Psoas muscle (tissue), 8 donors: ENCODE results near the gene SCG3. TPM values are rescaled to one million over a fixed set of nuclear protein-coding genes. Genes with fewer than 3 reads are reported as not detected.

Experiments
- ATAC-seq, 4 donors: fragments of 200-7000 bp; cut with Tn5 transposase; one replicate each; pipeline ENCODE4 v1.9.1; 2020; ENCODE audit warnings: moderate library complexity in 3 of 4, mild to moderate bottlenecking in 2 of 4
- DNase-seq, 2 donors: peaks; one replicate each; pipeline ENCODE4 v3.0.0-alpha.2; 2020
- H3K27ac ChIP-seq: fragments of 200-600 bp; one replicate; pipeline ENCODE4 v1.8.0; 2022
- H3K27me3 ChIP-seq, 3 donors: fragments of 200-600 bp in 1 of 3; one replicate each; pipeline versions ENCODE4 v1.6.1 to v1.8.0; 2013 to 2022; ENCODE audit warnings: low read length in 2 of 3, mild to moderate bottlenecking in 2 of 3, moderate library complexity in 1 of 3; ENCODE audit not compliant: insufficient read depth in 3 of 3
- H3K36me3 ChIP-seq, 2 donors: fragments of 200-600 bp in 1 of 2; one replicate each; pipeline versions ENCODE4 v1.6.1 to v1.8.0; 2013 to 2022; ENCODE audit warnings: low read depth in 1 of 2, mild to moderate bottlenecking in 1 of 2, moderate library complexity in 1 of 2; ENCODE audit not compliant: insufficient read depth in 1 of 2
- H3K4me1 ChIP-seq: fragments of 200-600 bp; one replicate; pipeline ENCODE4 v1.8.0; 2022
- H3K4me3 ChIP-seq: fragments of 200-600 bp; one replicate; pipeline ENCODE4 v1.8.0; 2022; ENCODE audit warnings: mild to moderate bottlenecking
- H3K9me3 ChIP-seq: fragments of 200-600 bp; one replicate; pipeline ENCODE4 v1.8.0; 2022
- WGBS, 3 donors: extraction: QIAGEN DNeasy Blood & Tissue Kit; methylation state at CpG; one replicate each; pipeline versions ENCODE4 v1.1.6 to v1.1.7; 2013; 5-methylcytosine and 5-hydroxymethylcytosine counted together
- intact Hi-C, 2 donors: fragments of 100-400 bp; cut with DNase I; formaldehyde crosslinking; loops; one replicate each; pipeline versions ENCODE4 v1.11.0 to v1.14.2; 2022
- polyA plus RNA-seq, 3 donors: library from polyadenylated mRNA; stranded (reverse); fragments of 200-250 nt; gene quantifications; one replicate each; pipeline ENCODE4 v1.2.3, GENCODE V29; 2013
- total RNA-seq, 4 donors: library from RNA; stranded (reverse); fragmentation: NEBNext Ultra II Directional in 2 of 4; extraction: Animal tissue kit (Norgen Biotek cat#: 25700) in 2 of 4; gene quantifications; one replicate each; pipeline versions ENCODE4 v1.2.1 to v1.2.4, GENCODE V29; 2021 to 2023
- TF ChIP-seq, protein P1 (sequence below): fragments of 200-600 bp; IDR thresholded peaks from one replicate; pipeline ENCODE4 v1.8.0; 2022; ENCODE audit warnings: antibody characterized with exemption
- donor health status: healthy with polysubstance abuse.
- donor health status: DM: no; HTN: no; CAD: no; lungs with moderate emphysema.
- donor health status: Bipolar disorder and iron deficiency.
- donor health status: healthy.
- donor health status: DM: yes; HTN: yes; CAD: no.
- donor health status: DM: no; HTN: no; CAD: no.
- donor health status: DM: no; HTN: no; CAD: no.
- donor health status: DM: yes; HTN: yes; CAD: no.

Gene SCG3
- total and polyA plus RNA-seq, 7 donors: 0.04 to 0.07 (median 0.06) TPM; not detected in 4

DNA sequence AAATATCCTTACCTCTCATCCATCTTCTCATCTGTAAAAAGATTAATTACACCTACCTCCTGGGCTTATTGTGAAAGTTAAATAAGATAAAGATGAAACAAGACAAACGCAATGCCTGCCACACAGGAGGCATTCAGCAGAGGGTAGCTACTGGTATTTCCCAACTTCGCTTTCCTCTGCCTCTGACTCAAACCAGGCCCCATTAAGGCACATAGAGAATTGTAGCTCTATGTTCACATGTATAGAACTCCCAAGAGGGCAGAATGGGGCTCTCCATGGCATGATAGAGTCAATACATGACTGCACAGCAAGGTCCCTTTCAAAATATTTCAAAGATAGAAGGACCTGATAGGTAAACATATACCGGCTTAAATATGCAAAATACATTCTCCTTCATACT lies 54.8 kb downstream of the SCG3 start:
- no peaks in the 10 kb centered on the region for H3K27me3 ChIP-seq
- WGBS, 3 donors: 69 to 92% (median 88%) methylated on average over 3 of the region's 3 CpGs
- no peaks in the 10 kb centered on the region for H3K36me3 ChIP-seq
- peak overlapping the region; percentile 87 for H3K4me3 ChIP-seq
- DNase-seq (no peak), ATAC-seq (no peak)
- intact Hi-C loops: no loop called here
- TF ChIP-seq, protein P1, sequence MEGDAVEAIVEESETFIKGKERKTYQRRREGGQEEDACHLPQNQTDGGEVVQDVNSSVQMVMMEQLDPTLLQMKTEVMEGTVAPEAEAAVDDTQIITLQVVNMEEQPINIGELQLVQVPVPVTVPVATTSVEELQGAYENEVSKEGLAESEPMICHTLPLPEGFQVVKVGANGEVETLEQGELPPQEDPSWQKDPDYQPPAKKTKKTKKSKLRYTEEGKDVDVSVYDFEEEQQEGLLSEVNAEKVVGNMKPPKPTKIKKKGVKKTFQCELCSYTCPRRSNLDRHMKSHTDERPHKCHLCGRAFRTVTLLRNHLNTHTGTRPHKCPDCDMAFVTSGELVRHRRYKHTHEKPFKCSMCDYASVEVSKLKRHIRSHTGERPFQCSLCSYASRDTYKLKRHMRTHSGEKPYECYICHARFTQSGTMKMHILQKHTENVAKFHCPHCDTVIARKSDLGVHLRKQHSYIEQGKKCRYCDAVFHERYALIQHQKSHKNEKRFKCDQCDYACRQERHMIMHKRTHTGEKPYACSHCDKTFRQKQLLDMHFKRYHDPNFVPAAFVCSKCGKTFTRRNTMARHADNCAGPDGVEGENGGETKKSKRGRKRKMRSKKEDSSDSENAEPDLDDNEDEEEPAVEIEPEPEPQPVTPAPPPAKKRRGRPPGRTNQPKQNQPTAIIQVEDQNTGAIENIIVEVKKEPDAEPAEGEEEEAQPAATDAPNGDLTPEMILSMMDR: no peak
- H3K4me1 ChIP-seq: peaks cover 48% of the 10 kb centered on the region
- peak overlapping the region; percentile 90 for H3K27ac ChIP-seq
- no peaks in the 10 kb centered on the region for H3K9me3 ChIP-seq

DNA sequence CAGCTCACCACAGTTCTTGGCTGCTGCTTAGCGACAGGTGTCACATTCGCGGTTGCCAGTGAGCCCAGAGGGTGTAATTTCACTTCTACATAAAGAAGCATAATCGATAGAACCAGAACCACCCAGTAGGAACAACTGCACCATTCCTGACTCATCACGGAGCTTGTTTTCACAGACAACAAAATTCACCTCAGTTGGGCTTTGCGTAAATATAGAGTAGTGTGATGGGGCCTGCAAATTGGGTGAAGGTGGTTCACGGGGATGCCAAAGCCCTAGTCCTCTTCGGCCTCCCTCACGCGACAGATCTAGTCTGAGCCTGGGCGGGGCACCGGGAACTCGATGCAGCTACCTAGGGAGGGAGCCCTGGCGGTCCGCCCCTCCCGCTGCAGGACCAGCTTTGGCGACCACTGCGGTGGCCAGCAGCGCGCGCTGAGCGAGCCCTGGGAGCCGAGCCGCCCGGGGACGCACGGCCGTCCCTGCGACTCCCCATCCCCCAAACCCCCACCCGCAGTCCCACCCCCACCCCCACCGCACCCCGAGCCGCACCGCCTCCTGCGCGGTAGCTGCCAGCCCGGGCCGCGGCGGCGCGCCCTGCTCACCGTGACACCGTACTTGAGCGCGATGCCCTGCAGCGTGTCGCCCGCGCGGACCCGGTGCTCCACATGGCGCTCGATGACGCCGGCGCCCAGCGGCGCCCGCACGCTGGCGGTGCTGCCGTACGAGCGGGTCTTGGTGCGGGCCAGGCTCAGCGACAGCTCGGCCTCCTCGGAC lies 55.6 kb downstream of the SCG3 start:
- 1 to 3% (median 1%) methylated on average over 41 to 69 of the region's 69 CpGs for WGBS, 3 donors
- Histone ChIP-seq H3K36me3 (no peaks in the 10 kb centered on the region), H3K27ac (peak overlapping the region; percentile 90), H3K4me1 (peaks cover 40% of the 10 kb centered on the region), H3K27me3 (no peaks in the 10 kb centered on the region), H3K9me3 (no peaks in the 10 kb centered on the region), H3K4me3 (peak overlapping the region; percentile 87)
- ATAC-seq (peak; percentile 68 to 82 (median 76)), DNase-seq (peak; percentile 44 to 75)
- intact Hi-C loops: no loop called here
- TF ChIP-seq, protein P1: no peak

DNA sequence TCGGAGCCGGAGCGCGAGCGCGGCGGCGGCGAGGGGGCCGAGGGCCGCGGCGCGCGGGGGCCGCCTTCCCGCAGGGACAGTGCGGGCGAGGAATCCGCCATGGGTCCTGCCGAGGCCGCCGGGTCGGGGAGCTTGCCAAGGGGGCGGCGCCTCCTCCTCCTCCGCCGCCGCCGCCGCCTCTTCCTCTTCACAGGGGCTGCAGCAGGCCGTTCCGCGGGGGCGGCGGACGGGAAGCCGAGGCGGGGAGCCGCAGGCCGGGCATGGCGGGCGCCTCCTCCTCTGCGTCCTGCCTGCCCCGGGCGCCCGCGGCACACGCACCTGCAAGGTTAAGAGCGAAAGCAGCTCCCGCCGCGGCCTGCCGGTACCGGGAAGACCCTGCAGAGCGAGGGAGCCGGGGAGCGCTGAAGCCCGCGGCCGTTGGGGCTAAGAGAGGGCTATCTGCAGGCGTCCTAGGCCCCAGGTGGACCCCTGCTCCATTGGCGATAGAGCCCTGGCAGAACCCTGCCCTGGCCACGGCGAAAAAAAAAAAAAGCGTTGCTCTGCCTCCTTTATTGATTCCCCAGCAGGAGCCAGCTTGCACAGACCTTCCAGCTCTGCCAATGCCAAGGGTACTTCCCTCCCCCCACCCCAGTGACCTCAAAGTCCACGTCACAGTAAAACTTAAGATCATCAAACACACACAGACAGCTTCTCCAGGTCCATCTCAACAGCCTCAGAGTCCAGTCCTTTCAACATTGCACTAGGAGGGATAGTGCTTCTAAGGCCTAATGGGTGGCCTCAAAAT lies 56.4 kb downstream of the SCG3 start, which contains the start of gene LYSMD2:
Gene LYSMD2, minus strand, starts transcription at position 134 of the 784 bp plus-strand sequence. Its CDS starts 33 bp downstream, at position 101.
- Histone ChIP-seq H3K9me3 (no peaks in the 10 kb centered on the region), H3K36me3 (no peaks in the 10 kb centered on the region), H3K4me3 (peak within 1 kb of the TSS; percentile 87), H3K4me1 (peaks cover 32% of the 10 kb centered on the region), H3K27me3 (no peaks in the 10 kb centered on the region), H3K27ac (peak within 1 kb of the TSS; percentile 90)
- TF ChIP-seq, protein P1: no peak
- DNase-seq (peak; percentile 86 to 88), ATAC-seq (peak; percentile 82 to 90 (median 86))
- 0 to 2% (median 0%) methylated on average over 39 to 66 of the region's 67 CpGs for WGBS, 3 donors
- intact Hi-C loops: no loop called here

DNA sequence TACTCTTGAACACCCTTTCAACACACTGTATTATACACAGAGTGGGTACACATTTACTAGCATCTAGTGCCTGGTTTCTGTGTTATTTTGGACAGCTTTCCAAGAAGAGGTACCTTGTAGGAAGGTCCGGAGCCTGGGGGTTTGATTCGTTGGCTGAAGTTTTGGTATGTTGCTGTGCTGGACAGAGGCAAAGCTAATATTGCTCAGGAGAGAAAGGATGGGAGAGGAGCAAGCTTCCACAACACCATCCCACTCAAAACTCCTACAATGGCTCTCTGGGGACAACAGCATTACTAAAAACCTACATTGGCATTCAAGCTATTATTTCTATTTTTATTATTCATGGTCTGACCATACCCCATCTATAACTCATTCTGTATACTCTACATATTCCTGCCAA lies 57.2 kb downstream of the SCG3 start:
- H3K9me3 ChIP-seq: no peaks in the 10 kb centered on the region
- H3K4me1 ChIP-seq: peaks cover 23% of the 10 kb centered on the region
- TF ChIP-seq, protein P1: no peak
- no peak for DNase-seq
- peak overlapping the region; percentile 90 for H3K27ac ChIP-seq
- H3K27me3 ChIP-seq: no peaks in the 10 kb centered on the region
- H3K36me3 ChIP-seq: no peaks in the 10 kb centered on the region
- H3K4me3 ChIP-seq: peak overlapping the region; percentile 87
- intact Hi-C loops: no loop called here
- WGBS, 3 donors: 52 to 66% (median 53%) methylated on average over 2 of the region's 2 CpGs
- no peak for ATAC-seq
